Liver (tissue), 3 donors: ENCODE data around the gene ERO1B.

Experiments used
- CTCF ChIP-seq: fragments of 150-350 bp; IDR thresholded peaks from 2 replicates; pipeline ENCODE4 v1.5.1; 2017; ENCODE audit warnings: improper control_type of control experiment, low read depth, low read length; ENCODE audit not compliant: missing input control
- FOXA1 ChIP-seq: IDR thresholded peaks from 2 replicates; pipeline ENCODE4 v1.6.1; 2016; ENCODE audit warnings: antibody characterized with exemption
- GABPA ChIP-seq, 2 donors: IDR thresholded peaks in 1 of 2; conservative IDR thresholded peaks in 1 of 2; 2 replicates each; pipeline ENCODE4 v1.6.1; 2016; ENCODE audit warnings: antibody characterized with exemption in 2 of 2, mild to moderate bottlenecking in 1 of 2, moderate library complexity in 1 of 2
- HNF4A ChIP-seq, 2 donors: conservative IDR thresholded peaks; 2 replicates each; pipeline ENCODE4 v1.6.1; 2016; ENCODE audit warnings: antibody characterized with exemption in 2 of 2, mild to moderate bottlenecking in 2 of 2
- JUND ChIP-seq, 2 donors: IDR thresholded peaks; 2 replicates each; pipeline ENCODE4 v1.6.1; 2016; ENCODE audit warnings: antibody characterized with exemption in 2 of 2
- NR2F2 ChIP-seq: IDR thresholded peaks from 2 replicates; pipeline ENCODE4 v1.6.1; 2016; ENCODE audit warnings: antibody characterized with exemption
- RAD21 ChIP-seq, 2 donors: IDR thresholded peaks; 2 replicates each; pipeline ENCODE4 v1.6.1; 2016; ENCODE audit warnings: antibody characterized with exemption in 2 of 2, mild to moderate bottlenecking in 2 of 2
- REST ChIP-seq: IDR thresholded peaks from 2 replicates; pipeline ENCODE4 v1.6.1; 2016; ENCODE audit warnings: antibody characterized with exemption, mild to moderate bottlenecking
- RXRA ChIP-seq, 2 donors: IDR thresholded peaks; 2 replicates each; pipeline ENCODE4 v1.6.1; 2017 to 2018; ENCODE audit warnings: antibody characterized with exemption in 2 of 2, mild to moderate bottlenecking in 1 of 2
- SP1 ChIP-seq: IDR thresholded peaks from 2 replicates; pipeline ENCODE4 v1.6.1; 2018; ENCODE audit warnings: antibody characterized with exemption, mild to moderate bottlenecking
- YY1 ChIP-seq: IDR thresholded peaks from 2 replicates; pipeline ENCODE4 v1.6.1; 2016; ENCODE audit warnings: antibody characterized with exemption, mild to moderate bottlenecking
- donor health status: healthy.
- donor health status: healthy.

- TF ChIP-seq CTCF (no peak), JUND (IDR thresholded peaks at IDR 0.05) (no peak), NR2F2 (no peak), GABPA (IDR thresholded peaks at IDR 0.05 in 1 of 2, conservative IDR thresholded peaks at IDR 0.05 in 1 of 2) (no peak), YY1 (no peak), RAD21 (IDR thresholded peaks at IDR 0.05) (no peak), REST (no peak), FOXA1 (no peak), SP1 (no peak), HNF4A (conservative IDR thresholded peaks at IDR 0.05) (no peak), RXRA (IDR thresholded peaks at IDR 0.05) (no peak)
Measured at GRCh38 chr1:236242568-236242967, 39.2 kb downstream of the ERO1B start.
